ENCODE measurements around the gene MROH7. TPM values are rescaled to one million over a fixed set of nuclear protein-coding genes. Genes with fewer than 3 reads are reported as not detected.

The MROH7 gene
- not detected in 5 replicates for total RNA-seq (2022; extraction: Qiagen RNA extraction; ENCODE audit: low read depth)

GRCh38 chr1:54640863-54641836, at the start of gene MROH7:
Gene MROH7, plus strand, starts transcription at chr1:54641786. Its CDS starts 11,141 bp downstream, at chr1:54652927.

GRCh38 chr1:54623216-54624007, 18.2 kb upstream of the MROH7 start, which contains the start of gene FAM151A:
Gene FAM151A, minus strand, starts transcription at chr1:54623525. Its CDS starts 130 bp downstream, at chr1:54623395.

GRCh38 chr1:54715493-54716298, 74.1 kb downstream of the MROH7 start, which contains the start of gene TTC4:
Gene TTC4, plus strand, starts transcription at chr1:54715861. Its CDS starts 48 bp downstream, at chr1:54715909.

Other genes starting within 250 kb of the MROH7 start
- 7.6 to 9.8 TPM (median 8.8 TPM) in 5 replicates for gene SSBP3, start 235.4 kb upstream of the MROH7 start, total RNA-seq (2022; extraction: Qiagen RNA extraction; ENCODE audit: low read depth)
- 1.8 to 2.6 TPM (median 1.9 TPM) in 5 replicates for gene ACOT11, start 93.6 kb upstream of the MROH7 start, total RNA-seq (2022; extraction: Qiagen RNA extraction; ENCODE audit: low read depth)
- not detected in 5 replicates for gene FAM151A, start 18.3 kb upstream of the MROH7 start, total RNA-seq (2022; extraction: Qiagen RNA extraction; ENCODE audit: low read depth)
- 26.6 to 40.9 TPM (median 30.2 TPM) in 5 replicates for gene TTC4, start 74.1 kb downstream of the MROH7 start, total RNA-seq (2022; extraction: Qiagen RNA extraction; ENCODE audit: low read depth)
- 3.8 to 5.0 TPM (median 4.4 TPM) in 5 replicates for gene PARS2, start 122.7 kb downstream of the MROH7 start, total RNA-seq (2022; extraction: Qiagen RNA extraction; ENCODE audit: low read depth)
- gene TTC22, start 159.5 kb downstream of the MROH7 start, total RNA-seq (2022; extraction: Qiagen RNA extraction; ENCODE audit: low read depth): 0.08 TPM in 1 of 5 replicates, not detected in the others
- 38.5 to 45.1 TPM (median 42.8 TPM) in 5 replicates for gene DHCR24, start 245.4 kb downstream of the MROH7 start, total RNA-seq (2022; extraction: Qiagen RNA extraction; ENCODE audit: low read depth)